ENCODE data around the gene DMBT1.

GRCh38 chr10:122692744-122693143, 132.2 kb downstream of the DMBT1 start:
- TF ChIP-seq CTCF (conservative IDR thresholded peaks at IDR 0.05; ENCODE audit: low read depth, low read length) (no peak), CHD1 (IDR thresholded peaks at IDR 0.05; ENCODE audit: low read depth, low read length) (no peak), MXI1 (IDR thresholded peaks at IDR 0.05; ENCODE audit: borderline replicate concordance, low read depth, low read length) (no peak), POLR2A (IDR thresholded peaks at IDR 0.05; ENCODE audit: low read depth, low read length) (no peak), MAFK (IDR thresholded peaks at IDR 0.05; ENCODE audit: low read depth, low read length) (no peak), RCOR1 (IDR thresholded peaks at IDR 0.05; ENCODE audit: insufficient replicate concordance, low read length) (no peak), USF2 (IDR thresholded peaks at IDR 0.05; ENCODE audit: low read depth, low read length) (no peak), RFX5 (IDR thresholded peaks at IDR 0.05; ENCODE audit: low read depth, low read length) (no peak), ELK1 (IDR thresholded peaks at IDR 0.05; ENCODE audit: borderline replicate concordance, low read depth, low read length) (no peak), CEBPB (IDR thresholded peaks at IDR 0.05; ENCODE audit: low read depth, low read length) (no peak), SMC3 (IDR thresholded peaks at IDR 0.05; ENCODE audit: low read depth, low read length) (no peak), RAD21 (IDR thresholded peaks at IDR 0.05; ENCODE audit: low read length) (no peak)

All from IMR-90 (cell line).